Measurements from ENCODE around the gene CLK1. TPM values are rescaled to one million over a fixed set of nuclear protein-coding genes. Genes with fewer than 3 reads are reported as not detected.

The CLK1 gene
- polyA plus RNA-seq, 3 donors = 7.5 to 383 (median 8.2) TPM

DNA sequence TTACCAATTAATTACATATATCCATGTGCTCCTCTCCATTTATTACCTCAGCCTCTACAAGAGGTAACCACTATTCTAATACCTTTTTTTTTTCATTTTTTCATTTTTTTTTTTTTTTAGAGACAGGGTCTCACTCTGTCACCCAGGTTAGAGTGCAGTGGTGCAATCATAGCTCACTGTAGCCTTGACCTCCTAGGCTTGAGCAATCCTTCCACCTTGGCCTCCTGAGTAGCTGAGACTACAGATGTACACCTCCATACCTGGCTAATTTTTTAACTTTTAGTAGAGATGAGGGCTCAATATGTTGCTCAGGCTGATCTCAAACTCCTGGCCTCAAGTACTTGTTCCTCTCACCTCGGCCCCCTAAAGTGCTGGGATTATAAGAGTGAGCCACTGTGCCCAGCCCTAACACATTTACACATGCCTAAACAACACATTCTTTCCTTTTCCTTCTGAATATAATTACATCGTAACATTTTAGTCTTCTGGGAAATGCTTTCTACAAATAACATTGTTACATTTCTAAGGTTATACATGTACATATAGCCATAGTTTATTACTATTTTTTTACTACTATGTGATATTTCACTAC is 13.9 kb upstream of the CLK1 start:
- Mint-ChIP-seq H3K27ac (no peak overlapping the region), H3K9me3 (no peaks in the 10 kb centered on the region), H3K36me3 (peaks cover 71 to 76% of the 10 kb centered on the region in 2 donors), H3K4me3 (no peak overlapping the region), H3K27me3 (ENCODE audit: low read depth in 3 of 3) (no peaks in the 10 kb centered on the region), H3K4me1 (no peaks in the 10 kb centered on the region)
- TF ChIP-seq, protein P1, sequence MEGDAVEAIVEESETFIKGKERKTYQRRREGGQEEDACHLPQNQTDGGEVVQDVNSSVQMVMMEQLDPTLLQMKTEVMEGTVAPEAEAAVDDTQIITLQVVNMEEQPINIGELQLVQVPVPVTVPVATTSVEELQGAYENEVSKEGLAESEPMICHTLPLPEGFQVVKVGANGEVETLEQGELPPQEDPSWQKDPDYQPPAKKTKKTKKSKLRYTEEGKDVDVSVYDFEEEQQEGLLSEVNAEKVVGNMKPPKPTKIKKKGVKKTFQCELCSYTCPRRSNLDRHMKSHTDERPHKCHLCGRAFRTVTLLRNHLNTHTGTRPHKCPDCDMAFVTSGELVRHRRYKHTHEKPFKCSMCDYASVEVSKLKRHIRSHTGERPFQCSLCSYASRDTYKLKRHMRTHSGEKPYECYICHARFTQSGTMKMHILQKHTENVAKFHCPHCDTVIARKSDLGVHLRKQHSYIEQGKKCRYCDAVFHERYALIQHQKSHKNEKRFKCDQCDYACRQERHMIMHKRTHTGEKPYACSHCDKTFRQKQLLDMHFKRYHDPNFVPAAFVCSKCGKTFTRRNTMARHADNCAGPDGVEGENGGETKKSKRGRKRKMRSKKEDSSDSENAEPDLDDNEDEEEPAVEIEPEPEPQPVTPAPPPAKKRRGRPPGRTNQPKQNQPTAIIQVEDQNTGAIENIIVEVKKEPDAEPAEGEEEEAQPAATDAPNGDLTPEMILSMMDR (IDR thresholded peaks at IDR 0.05) = no peak
- Histone ChIP-seq H3K27ac (ENCODE audit: low read depth in 1 of 2, low read length in 2 of 2) (no peak overlapping the region), H3K4me2 (replicated peaks; ENCODE audit: extremely low read depth, low read length, poor library complexity, severe bottlenecking) (no peak overlapping the region), H2AFZ (ENCODE audit: insufficient read depth, low read depth, low read length, poor library complexity, severe bottlenecking) (no peak overlapping the region), H3K36me3 (replicated peaks in 1 of 2; ENCODE audit: control insufficient read depth in 1 of 2, insufficient read depth in 2 of 2, low read length in 2 of 2) (peaks cover 73 to 91% of the 10 kb centered on the region in 2 donors), H3K9me3 (replicated peaks in 1 of 2; ENCODE audit: control insufficient read depth in 1 of 2, insufficient read depth in 1 of 2, low read length in 2 of 2) (no peaks in the 10 kb centered on the region), H3K9ac (ENCODE audit: insufficient read depth, low read length, poor library complexity, severe bottlenecking) (no peak overlapping the region), H3K4me1 (ENCODE audit: control insufficient read depth in 1 of 2, insufficient read depth in 2 of 2, low read length in 2 of 2) (no peaks in the 10 kb centered on the region), H3K79me2 (ENCODE audit: insufficient read depth, low read length) (no peaks in the 10 kb centered on the region), H3K4me3 (replicated peaks in 1 of 3; ENCODE audit: low read depth in 2 of 3, low read length in 3 of 3) (no peak overlapping the region), H4K20me1 (ENCODE audit: insufficient read depth, low read length) (no peaks in the 10 kb centered on the region), H3K27me3 (ENCODE audit: control insufficient read depth in 2 of 2, insufficient read depth in 2 of 2, low read length in 2 of 2) (no peaks in the 10 kb centered on the region)
- DNase-seq = no peak
- intact Hi-C loops (cut with micrococcal nuclease) = no loop called here
- no CpG with 5 or more reads among the region's 2 CpGs for WGBS (ENCODE audit: insufficient coverage)

GRCh38 chr2:200877443-200877842 is 13.0 kb upstream of the CLK1 start:
- no peaks in the 10 kb centered on the region for H3K4me1 Mint-ChIP-seq
- Histone ChIP-seq H3K4me3 (replicated peaks in 1 of 3; ENCODE audit: low read depth in 2 of 3, low read length in 3 of 3) (no peak overlapping the region), H3K9ac (ENCODE audit: insufficient read depth, low read length, poor library complexity, severe bottlenecking) (no peak overlapping the region), H3K4me2 (replicated peaks; ENCODE audit: extremely low read depth, low read length, poor library complexity, severe bottlenecking) (no peak overlapping the region), H3K36me3 (replicated peaks in 1 of 2; ENCODE audit: control insufficient read depth in 1 of 2, insufficient read depth in 2 of 2, low read length in 2 of 2) (peaks cover 74 to 90% of the 10 kb centered on the region in 2 donors), H3K79me2 (ENCODE audit: insufficient read depth, low read length) (no peaks in the 10 kb centered on the region), H3K9me3 (replicated peaks in 1 of 2; ENCODE audit: control insufficient read depth in 1 of 2, insufficient read depth in 1 of 2, low read length in 2 of 2) (no peaks in the 10 kb centered on the region), H3K4me1 (ENCODE audit: control insufficient read depth in 1 of 2, insufficient read depth in 2 of 2, low read length in 2 of 2) (no peaks in the 10 kb centered on the region), H3K27ac (ENCODE audit: low read depth in 1 of 2, low read length in 2 of 2) (no peak overlapping the region), H3K27me3 (ENCODE audit: control insufficient read depth in 2 of 2, insufficient read depth in 2 of 2, low read length in 2 of 2) (no peaks in the 10 kb centered on the region), H2AFZ (ENCODE audit: insufficient read depth, low read depth, low read length, poor library complexity, severe bottlenecking) (no peak overlapping the region), H4K20me1 (ENCODE audit: insufficient read depth, low read length) (no peaks in the 10 kb centered on the region)
- H3K27me3 Mint-ChIP-seq (ENCODE audit: low read depth in 3 of 3) = no peaks in the 10 kb centered on the region
- no peak overlapping the region for H3K4me3 Mint-ChIP-seq
- TF ChIP-seq, protein P1 (IDR thresholded peaks at IDR 0.05) = no peak
- H3K9me3 Mint-ChIP-seq = no peaks in the 10 kb centered on the region
- no peak for DNase-seq
- peaks cover 70% of the 10 kb centered on the region in 2 donors for H3K36me3 Mint-ChIP-seq
- intact Hi-C loops (cut with micrococcal nuclease) = no loop called here
- H3K27ac Mint-ChIP-seq = no peak overlapping the region

Data from CD14-positive monocyte (primary cell).